Endometrial microvascular endothelial cells (primary cell): ENCODE data around the gene IFITM2. TPM values are rescaled to one million over a fixed set of nuclear protein-coding genes. Genes with fewer than 3 reads are reported as not detected.
"Not testable (repeated sequence)": the region's sequence is repeated elsewhere in the genome, so short reads cannot be mapped to it uniquely, and the experiment has no call there.

Source experiments
- in situ Hi-C: cut with HindIII; loops from 2 replicates; pipeline ENCODE4 v1.10.0; 2017; ENCODE audit warnings: low sequenced_read_pairs, low pct_unique_long_range_greater_than_20kb; ENCODE audit errors: inconsistent ontology term
- total RNA-seq: library from RNA; depleted of rRNA; stranded (reverse); fragments of >200 nt; gene quantifications from one replicate; pipeline ENCODE4 v1.2.3, GENCODE V29; 2015; ENCODE audit errors: inconsistent ontology term

IFITM2 gene
- total RNA-seq, 1 donor from 2014 or later, result 233 TPM

DNA sequence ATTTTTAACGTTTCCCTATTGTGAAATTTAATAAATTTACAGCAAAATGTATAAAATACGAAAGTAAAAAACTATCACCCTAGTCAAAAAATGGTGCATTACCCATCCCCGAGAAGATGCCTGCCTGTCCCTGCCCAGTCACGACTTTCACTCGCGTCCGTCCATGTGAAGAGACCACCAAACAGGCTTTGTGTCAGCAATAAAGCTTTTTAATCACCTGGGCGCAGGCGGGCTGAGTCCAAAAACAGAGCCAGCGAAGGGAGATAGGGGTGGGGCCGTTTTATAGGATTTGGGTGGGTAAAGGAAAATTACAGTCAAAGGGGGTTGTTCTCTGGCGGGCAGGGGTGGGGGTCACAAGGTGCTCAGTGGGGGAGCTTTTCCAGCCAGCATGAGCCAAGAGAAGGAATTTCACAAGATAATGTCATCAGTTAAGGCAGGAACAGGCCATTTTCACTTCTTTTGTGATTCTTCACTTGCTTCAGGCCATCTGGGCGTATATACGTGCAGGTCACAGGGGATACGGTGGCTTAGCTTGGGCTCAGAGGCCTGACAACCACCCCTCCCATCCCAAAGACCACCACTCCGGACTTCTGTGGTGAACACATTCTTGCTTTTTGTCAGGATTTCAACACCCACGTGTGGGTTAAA is 26.1 kb downstream of the IFITM2 start:
- in situ Hi-C loops, result not testable (repeated sequence)

DNA sequence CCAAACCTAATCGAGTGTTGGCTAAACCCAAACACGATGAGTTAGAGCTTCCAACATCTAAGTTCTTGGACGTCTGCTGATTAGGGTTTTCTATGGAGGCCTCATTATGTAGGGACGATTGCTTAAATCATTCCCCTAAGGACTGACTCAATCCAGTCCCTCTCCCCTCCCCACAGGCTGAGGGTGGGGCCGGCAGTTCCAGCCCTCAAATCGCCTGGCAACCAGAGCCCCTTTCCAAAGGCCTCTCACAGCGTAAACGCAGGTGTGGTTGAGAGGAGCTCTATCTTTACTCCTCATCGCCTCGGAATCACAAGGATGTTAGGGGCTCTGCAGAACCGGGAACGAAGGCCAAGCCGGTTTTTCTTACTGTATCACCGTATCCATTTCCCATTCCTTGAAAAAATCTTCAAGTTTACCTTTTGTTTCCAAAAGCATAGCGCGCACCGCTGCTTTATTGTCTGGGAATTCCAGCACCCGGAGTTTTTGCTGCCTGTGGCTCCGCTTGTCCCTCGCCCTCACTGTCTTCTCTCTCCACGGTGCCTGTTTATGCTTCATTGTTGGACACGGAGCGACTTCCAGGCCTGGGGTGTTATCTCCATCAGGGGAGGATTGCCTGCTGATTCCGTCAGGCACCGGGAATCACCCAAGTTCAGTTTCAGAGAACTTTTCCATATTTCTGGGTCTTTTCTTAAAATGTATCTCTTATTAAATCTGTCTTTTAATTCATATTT is 26.8 kb downstream of the IFITM2 start:
- in situ Hi-C loops, result no loop called here

GRCh38 chr11:335779-336658 is 28.4 kb downstream of the IFITM2 start:
- in situ Hi-C loops, result no loop called here

DNA sequence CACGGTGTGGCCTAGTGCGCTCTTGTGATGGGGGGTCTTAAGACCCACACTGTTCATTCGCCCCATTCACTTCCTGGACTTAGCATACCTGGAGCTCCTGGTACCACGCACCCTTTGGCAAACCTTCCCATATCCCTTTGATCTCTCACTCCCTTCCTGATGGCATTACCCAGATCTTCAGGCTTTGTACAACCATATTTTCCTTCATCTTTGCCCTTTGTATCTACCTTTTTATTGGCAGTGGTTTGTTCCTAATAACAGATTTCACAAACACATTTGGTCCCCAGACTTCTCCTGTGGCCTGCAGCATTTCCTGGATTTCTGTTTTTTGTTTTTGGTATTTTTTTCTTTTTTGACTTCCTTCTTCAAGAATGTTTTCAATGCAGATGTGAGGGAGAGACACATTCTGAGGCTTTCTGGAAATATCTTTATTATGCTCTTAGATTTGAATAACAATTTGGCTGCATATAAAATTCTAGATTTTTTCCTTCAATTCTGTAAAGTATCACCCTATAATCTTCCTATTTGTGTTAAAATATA is 29.1 kb downstream of the IFITM2 start:
- in situ Hi-C loops, result no loop called here

GRCh38 chr11:337711-338110 is 30.1 kb downstream of the IFITM2 start:
- in situ Hi-C loops, result no loop called here

DNA sequence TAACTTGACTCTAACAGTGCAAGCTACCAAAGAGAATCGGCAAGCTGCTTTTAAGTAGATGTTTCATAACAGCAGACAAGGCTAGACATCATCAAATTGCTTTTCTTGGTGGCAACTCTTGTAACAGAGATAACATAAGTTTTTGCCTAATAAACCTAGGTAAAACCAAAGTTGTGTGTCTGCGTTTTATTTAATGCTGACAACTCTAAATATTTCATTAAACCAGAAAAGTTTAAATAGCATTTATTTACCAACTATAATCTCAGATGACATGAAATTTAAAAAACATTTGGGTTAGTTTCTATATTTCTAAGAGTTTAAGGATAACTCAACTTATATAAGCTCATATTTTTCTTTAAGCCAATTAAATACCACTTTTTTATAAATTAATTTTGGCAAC is 32.3 kb downstream of the IFITM2 start:
- in situ Hi-C loops, result no loop called here

GRCh38 chr11:340539-341512 is 33.2 kb downstream of the IFITM2 start:
- in situ Hi-C loops, result no loop called here

DNA sequence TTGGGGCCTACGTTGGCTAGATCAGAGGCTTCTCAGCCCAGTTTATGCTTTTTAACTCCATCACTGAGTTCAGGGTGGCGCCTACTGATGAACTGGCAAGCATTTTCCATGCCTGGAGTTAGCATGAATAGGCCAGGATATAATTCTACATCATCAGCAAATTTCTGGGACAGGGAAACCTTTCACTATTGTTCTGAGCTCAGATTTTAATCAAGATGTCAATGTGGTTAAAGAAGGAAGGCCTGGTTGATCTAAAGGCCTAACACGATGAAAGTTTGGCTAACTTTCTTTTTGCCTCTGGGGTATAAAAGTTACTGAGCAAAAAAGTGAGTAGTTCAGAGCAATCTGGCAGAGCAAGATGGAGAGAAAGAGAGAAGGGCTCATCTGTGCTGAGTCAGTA is 34.7 kb downstream of the IFITM2 start:
- in situ Hi-C loops, result no loop called here

GRCh38 chr11:344836-345578 is 37.4 kb downstream of the IFITM2 start:
- in situ Hi-C loops, result no loop called here

- in situ Hi-C loops, result no loop called here
These were observed 38.9 kb downstream of the IFITM2 start for GRCh38 chr11:346529-346928.

- in situ Hi-C loops, result not testable (repeated sequence)
These were observed 41.8 kb downstream of the IFITM2 start for GRCh38 chr11:349270-349954.

DNA sequence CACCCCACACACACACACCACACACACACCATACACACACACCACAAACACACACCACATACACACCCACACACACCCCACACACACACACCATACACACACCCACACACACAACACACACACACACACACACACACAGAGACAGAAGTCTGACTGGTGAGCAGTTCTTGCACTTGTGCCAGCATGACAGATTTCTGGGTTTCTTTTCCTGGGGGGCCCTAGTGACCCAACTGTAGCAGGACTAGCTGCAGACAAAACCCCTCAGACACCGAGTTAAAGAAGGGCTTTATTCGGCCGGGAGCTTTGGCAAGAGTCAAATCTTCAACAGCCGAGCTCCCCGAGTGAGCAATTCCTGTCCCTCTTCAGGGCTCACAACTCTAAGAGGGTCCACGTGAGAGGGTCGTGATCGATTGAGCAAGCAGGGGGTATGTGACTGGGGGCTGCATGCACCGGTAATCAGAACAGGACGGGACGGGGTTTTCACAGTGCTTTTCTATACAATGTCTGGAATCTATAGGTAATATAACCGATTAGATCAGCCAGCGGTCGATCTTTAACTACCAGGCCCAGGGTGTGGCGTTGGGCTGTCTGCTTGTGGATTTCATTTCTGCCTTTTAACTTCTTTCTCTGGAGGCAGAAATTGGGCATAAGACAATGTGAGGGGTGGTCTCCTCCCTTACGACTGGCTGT is 42.6 kb downstream of the IFITM2 start:
- in situ Hi-C loops, result not testable (repeated sequence)

DNA sequence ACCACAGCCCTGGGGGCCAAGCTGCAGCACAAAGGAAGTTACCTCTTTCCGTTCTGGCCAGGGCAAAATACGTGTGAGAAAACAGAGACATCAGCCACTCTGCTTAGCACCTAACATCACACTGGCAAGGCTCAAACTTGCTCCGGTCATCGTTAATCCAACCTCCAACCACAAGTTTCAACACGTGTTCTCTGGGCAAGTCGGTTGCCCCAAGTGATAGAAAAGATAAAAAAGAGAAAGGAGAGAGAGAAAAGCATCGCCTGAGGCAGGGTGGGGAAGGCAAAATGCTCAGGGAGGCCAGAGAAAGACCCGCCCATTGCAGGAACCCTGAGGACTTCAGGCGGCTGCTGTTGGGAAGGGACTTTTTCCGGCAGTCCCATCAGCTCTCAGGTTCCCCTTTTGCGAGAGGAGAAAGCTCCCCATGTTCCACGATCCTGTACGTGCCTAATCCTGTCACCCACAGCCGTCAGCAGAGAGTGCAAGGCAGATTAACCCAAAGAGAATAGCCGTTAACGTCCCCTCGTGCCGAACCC is 43.2 kb downstream of the IFITM2 start:
- in situ Hi-C loops, result no loop called here

DNA sequence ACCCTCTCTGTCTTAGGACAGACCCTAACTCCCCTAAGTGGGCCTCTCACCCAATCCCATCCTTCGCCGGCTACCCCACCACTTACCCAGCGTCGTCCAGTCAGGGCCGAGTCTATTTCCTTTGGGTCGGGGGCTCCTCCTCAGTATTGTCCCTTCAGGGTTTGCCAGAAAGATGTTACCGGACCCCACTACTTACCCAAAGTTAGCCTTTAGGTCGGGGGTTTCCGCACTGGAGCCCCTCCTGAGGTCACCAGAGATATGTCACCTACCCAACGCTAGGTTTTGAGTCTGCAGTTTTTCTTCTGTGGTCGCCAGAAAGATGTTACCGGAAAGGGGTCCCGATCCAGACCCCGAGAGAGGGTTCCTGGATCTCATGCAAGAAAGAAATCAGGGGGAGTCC is 43.8 kb downstream of the IFITM2 start:
- in situ Hi-C loops, result no loop called here

- in situ Hi-C loops, result no loop called here
These were observed 44.9 kb downstream of the IFITM2 start for GRCh38 chr11:352456-353031.
